Ovary (tissue), 9 donors: Measurements from ENCODE around the gene TP53I3. TPM values are rescaled to one million over a fixed set of nuclear protein-coding genes. Genes with fewer than 3 reads are reported as not detected.

ENCODE experiments used
- DNase-seq, 5 donors: peaks; one replicate each; pipeline ENCODE4 v3.0.0-alpha.2; 2019 to 2020
- H3K27ac ChIP-seq, 2 donors: fragments of 200-600 bp; one replicate each; pipeline versions ENCODE4 v1.5.1 to v1.8.0; 2019 to 2022
- H3K27me3 ChIP-seq: fragments of 200-600 bp; one replicate; pipeline ENCODE4 v1.8.0; 2022
- H3K36me3 ChIP-seq: fragments of 200-600 bp; sonication (generic); one replicate; pipeline ENCODE4 v1.5.1; 2019
- H3K4me1 ChIP-seq: one replicate; pipeline ENCODE4 v1.8.1; 2013; ENCODE audit warnings: mild to moderate bottlenecking, moderate library complexity; ENCODE audit not compliant: insufficient read depth
- H3K4me3 ChIP-seq: fragments of 200-600 bp; sonication (generic); one replicate; pipeline ENCODE4 v1.5.1; 2017
- H3K9me3 ChIP-seq, 2 donors: fragments of 200-600 bp in 1 of 2; sonication (generic) in 1 of 2; one replicate each; pipeline versions ENCODE4 v1.5.1 to v1.8.1; 2013 to 2019; ENCODE audit warnings: mild to moderate bottlenecking in 1 of 2, moderate library complexity in 1 of 2
- EP300 ChIP-seq: sonication (generic); formaldehyde crosslinking; IDR thresholded peaks from one replicate; pipeline ENCODE4 v1.6.1; 2017; ENCODE audit warnings: antibody characterized with exemption
- POLR2A ChIP-seq: fragments of 450-650 bp; IDR thresholded peaks from one replicate; pipeline ENCODE4 v1.6.1; 2017; ENCODE audit warnings: antibody characterized with exemption, mild to moderate bottlenecking, moderate library complexity
- WGBS, 3 donors: extraction: QIAGEN DNeasy Blood & Tissue Kit in 1 of 3; methylation state at CpG; one replicate each; pipeline versions ENCODE4 v1.1.5 to v1.1.7; 2013 to 2017; 5-methylcytosine and 5-hydroxymethylcytosine counted together
- intact Hi-C, 4 donors: fragments of 100-400 bp; cut with DNase I; formaldehyde crosslinking; loops; one replicate each; pipeline versions ENCODE4 v1.11.0 to v1.15.1; 2022 to 2023
- polyA plus RNA-seq, 2 donors: library from polyadenylated mRNA; stranded (reverse); fragments of 200-250 nt in 1 of 2; fragments of 350-450 nt in 1 of 2; fragmentation: Illumina TruSeq in 1 of 2; extraction: RNeasy Lipid Tissue Mini Kit (QIAGEN cat#74804) in 1 of 2; gene quantifications; one replicate each; pipeline ENCODE4 v1.2.3, GENCODE V29; 2013 to 2014
- total RNA-seq, 7 donors: library from RNA; depleted of rRNA in 2 of 7; stranded (reverse); fragments of >200 nt in 2 of 7; fragmentation: NEBNext Ultra II Directional in 3 of 7; extraction: Animal tissue kit (Norgen Biotek cat#: 25700) in 3 of 7; gene quantifications; one replicate each; pipeline versions ENCODE4 v1.1.0 to v1.2.4, GENCODE V29; 2016 to 2023
- TF ChIP-seq, protein P1 (sequence below), 3 donors: fragments of 450-650 bp in 2 of 3; fragments of 200-600 bp in 1 of 3; IDR thresholded peaks; one replicate each; pipeline versions ENCODE4 v1.5.1 to v1.8.0; 2016 to 2022; ENCODE audit warnings: antibody characterized with exemption in 3 of 3, mild to moderate bottlenecking in 1 of 3
- donor health status: DM: no; HTN: no; CAD: no; lungs with moderate emphysema.
- donor health status: DM: no; HTN: no; CAD: no.
- donor health status: Bipolar disorder and iron deficiency.
- donor health status: DM: yes; HTN: yes; CAD: no.
- donor health status: DM: no; HTN: no; CAD: no.
- donor health status: DM: yes; HTN: yes; CAD: no.

TP53I3 gene
- total and polyA plus RNA-seq, 9 donors = 1.6 to 28.1 (median 10.3) TPM

DNA sequence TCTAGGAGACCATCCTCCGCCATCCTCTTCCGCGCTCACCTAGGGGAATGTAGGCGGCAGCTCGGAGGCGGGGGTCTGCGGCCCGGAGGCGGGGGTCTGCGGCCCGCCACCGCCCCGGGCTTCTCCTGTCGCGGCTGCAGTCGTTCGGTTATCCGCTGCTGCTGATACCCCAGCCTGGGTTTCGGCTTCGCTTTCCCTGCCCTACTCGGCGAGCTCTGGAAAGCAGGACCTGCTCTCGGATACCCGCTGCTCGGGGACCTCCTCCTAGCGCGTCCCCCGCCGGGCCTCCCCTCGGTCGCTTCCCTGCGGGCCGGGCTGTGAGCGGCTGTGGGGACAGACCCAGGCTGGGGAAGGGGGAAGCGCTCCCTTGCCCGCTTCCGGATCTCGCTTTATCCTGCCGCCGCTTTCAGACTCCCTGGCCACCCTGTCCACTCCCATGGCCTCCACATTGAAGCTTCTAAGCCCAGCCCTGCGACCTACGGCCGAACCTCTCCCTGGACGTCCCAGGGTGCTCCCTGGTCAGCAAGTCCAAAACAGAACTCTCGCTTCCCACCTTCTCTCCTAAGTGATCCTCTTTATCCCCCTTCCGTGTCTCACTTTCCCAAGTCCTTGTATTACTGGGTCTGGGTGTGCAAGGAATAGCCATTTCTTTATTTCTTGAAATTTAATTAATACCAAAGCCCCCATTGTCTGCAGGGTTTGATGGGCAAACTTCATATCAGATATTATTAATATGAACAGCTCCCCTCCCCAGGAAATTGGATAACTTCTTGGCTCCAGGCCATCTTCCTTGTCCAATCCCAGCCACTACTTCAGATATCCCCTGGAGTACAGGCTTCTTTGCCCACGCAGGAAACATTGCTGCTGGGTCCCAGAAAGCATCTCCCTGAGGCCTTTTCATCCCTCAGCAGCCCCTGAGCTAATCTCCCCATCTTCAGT, 34.3 kb downstream of the TP53I3 start:
- no peaks in the 10 kb centered on the region for H3K27me3 ChIP-seq
- H3K9me3 ChIP-seq = no peaks in the 10 kb centered on the region
- peak overlapping the region; percentile 31 to 46 for H3K27ac ChIP-seq
- DNase-seq = peak; percentile 23 to 51 (median 39)
- peak overlapping the region; percentile 76 for H3K4me3 ChIP-seq
- WGBS, 3 donors = 2 to 5% (median 4%) methylated on average over 32 to 47 of the region's 47 CpGs
- TF ChIP-seq, protein P1, sequence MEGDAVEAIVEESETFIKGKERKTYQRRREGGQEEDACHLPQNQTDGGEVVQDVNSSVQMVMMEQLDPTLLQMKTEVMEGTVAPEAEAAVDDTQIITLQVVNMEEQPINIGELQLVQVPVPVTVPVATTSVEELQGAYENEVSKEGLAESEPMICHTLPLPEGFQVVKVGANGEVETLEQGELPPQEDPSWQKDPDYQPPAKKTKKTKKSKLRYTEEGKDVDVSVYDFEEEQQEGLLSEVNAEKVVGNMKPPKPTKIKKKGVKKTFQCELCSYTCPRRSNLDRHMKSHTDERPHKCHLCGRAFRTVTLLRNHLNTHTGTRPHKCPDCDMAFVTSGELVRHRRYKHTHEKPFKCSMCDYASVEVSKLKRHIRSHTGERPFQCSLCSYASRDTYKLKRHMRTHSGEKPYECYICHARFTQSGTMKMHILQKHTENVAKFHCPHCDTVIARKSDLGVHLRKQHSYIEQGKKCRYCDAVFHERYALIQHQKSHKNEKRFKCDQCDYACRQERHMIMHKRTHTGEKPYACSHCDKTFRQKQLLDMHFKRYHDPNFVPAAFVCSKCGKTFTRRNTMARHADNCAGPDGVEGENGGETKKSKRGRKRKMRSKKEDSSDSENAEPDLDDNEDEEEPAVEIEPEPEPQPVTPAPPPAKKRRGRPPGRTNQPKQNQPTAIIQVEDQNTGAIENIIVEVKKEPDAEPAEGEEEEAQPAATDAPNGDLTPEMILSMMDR (IDR thresholded peaks at IDR 0.05) = no peak
- TF ChIP-seq EP300 (no peak), POLR2A (no peak)
- peaks cover 4% of the 10 kb centered on the region for H3K4me1 ChIP-seq
- no peaks in the 10 kb centered on the region for H3K36me3 ChIP-seq
- intact Hi-C loops = no loop called here

DNA sequence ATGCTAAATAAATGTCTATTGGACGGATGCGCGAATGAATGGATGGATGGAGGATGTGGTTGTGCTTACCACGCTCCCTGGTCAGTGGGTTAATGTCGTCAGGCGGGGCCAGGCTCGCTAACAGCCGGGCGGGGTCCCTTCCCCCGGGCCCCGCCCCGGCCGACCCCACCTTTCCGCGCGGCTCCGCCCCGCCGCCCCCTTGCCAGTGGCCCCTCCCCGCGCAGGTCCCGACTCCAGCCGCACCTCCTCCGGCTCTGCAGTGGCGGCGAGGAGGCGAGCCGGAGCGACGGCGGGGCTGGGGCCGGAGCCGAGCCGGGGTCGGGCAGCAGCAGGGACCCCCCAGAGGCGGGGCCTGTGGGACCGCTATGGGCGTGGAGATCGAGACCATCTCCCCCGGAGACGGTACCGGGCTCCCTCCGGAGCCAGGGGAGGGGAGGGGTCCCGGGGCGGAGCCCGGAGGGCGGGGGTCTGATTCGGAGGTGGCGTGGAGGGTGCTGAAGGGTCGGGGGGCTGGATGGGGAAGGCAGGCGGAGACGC, 35.1 kb downstream of the TP53I3 start, which contains the start of gene FKBP1B:
Gene FKBP1B (plus strand): TSS at position 257 of the 537 bp plus-strand sequence. CDS start 109 bp downstream, at position 366.
- Histone ChIP-seq H3K9me3 (no peaks in the 10 kb centered on the region), H3K27me3 (no peaks in the 10 kb centered on the region), H3K27ac (peak within 1 kb of the TSS; percentile 31 to 46), H3K36me3 (no peaks in the 10 kb centered on the region), H3K4me3 (peak within 1 kb of the TSS; percentile 76), H3K4me1 (peaks cover 4% of the 10 kb centered on the region)
- peak; percentile 48 to 66 (median 56) for DNase-seq
- TF ChIP-seq EP300 = no peak
- no peak for TF ChIP-seq POLR2A
- TF ChIP-seq, protein P1 (IDR thresholded peaks at IDR 0.05) = no peak
- intact Hi-C loops = no loop called here
- WGBS, 3 donors = 1% methylated on average over 22 to 52 of the region's 52 CpGs

DNA sequence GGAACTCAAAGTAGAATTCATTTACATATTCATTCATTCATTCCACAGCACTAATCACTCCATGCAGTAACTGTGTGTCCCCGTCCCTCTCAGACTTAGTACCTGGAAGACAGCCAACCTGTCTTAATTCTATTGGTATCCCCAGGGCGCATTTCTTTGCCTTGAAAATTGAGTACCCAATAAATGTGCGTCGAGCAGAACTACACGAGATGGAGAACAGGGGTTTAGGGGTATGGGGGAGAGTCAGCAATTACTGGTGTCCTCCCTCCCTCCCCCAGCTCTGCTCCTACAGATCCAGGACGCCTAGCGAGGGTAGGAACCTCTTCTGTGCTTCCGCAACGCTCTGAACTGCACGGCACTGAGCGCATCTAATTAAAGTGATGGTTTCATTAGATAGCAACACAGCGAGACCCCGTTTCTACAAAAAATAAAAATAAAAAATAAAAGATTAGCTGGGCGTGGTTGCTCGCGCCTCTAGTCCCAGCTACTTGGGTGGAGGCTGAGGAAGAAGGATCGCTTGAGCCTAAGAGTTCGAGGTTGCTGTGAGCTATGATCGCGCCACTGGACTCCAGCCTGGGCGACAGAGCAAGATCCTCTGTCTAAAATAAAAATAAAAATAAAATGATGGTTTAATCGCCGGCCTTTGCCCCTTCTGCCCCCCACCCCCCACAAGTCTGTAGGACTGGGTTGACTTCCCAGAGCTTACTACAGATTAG, 35.7 kb downstream of the TP53I3 start:
- Histone ChIP-seq H3K9me3 (no peaks in the 10 kb centered on the region), H3K27ac (no peak overlapping the region), H3K4me3 (peak overlapping the region; percentile 76), H3K27me3 (no peaks in the 10 kb centered on the region), H3K36me3 (no peaks in the 10 kb centered on the region), H3K4me1 (peaks cover 4% of the 10 kb centered on the region)
- DNase-seq = no peak
- TF ChIP-seq POLR2A = no peak
- TF ChIP-seq, protein P1 (IDR thresholded peaks at IDR 0.05) = no peak
- no peak for TF ChIP-seq EP300
- WGBS, 3 donors = 15 to 25% (median 21%) methylated on average over 23 of the region's 23 CpGs
- intact Hi-C loops = no loop called here

DNA sequence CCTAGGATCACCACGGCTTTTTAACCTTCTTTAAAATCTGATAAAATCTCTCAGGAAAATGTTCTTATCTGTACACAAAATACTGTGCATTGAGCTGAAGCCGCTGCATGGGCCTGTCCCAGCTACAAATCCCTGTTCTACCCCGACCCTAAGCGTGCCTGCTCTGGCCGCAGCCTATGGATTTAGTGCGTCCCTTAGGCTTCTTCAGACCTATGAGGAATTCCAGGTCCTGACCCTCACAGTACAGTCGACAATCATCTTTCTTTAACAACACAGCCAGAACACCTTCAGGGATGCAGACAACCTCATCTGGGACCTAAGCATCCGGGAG, 37.0 kb downstream of the TP53I3 start:
- WGBS, 3 donors = 36 to 40% (median 38%) methylated on average over 8 of the region's 8 CpGs
- Histone ChIP-seq H3K4me3 (no peak overlapping the region), H3K4me1 (peaks cover 4% of the 10 kb centered on the region), H3K27me3 (no peaks in the 10 kb centered on the region), H3K27ac (no peak overlapping the region), H3K9me3 (no peaks in the 10 kb centered on the region), H3K36me3 (no peaks in the 10 kb centered on the region)
- intact Hi-C loops = no loop called here
- no peak for DNase-seq
- no peak for TF ChIP-seq EP300
